ENCODE results near the gene ZNF764.
A peak's percentile ranks its signal among the peaks of the same experiment; 100 is the strongest.

Gene ZNF764

GRCh38 chr16:30561089-30561816 lies 3.1 kb upstream of the ZNF764 start:
- ATAC-seq (ENCODE audit: insufficient read depth, low read depth) = no peak
- Histone ChIP-seq H3K4me2 (ENCODE audit: insufficient read depth, low read length) (no peak overlapping the region), H3K79me2 (ENCODE audit: insufficient read depth, low read length) (peaks cover 19% of the 10 kb centered on the region), H3K9me3 (ENCODE audit: insufficient read depth, low read length, severe bottlenecking) (no peaks in the 10 kb centered on the region), H3K27me3 (ENCODE audit: insufficient read depth, low read length, poor library complexity) (no peaks in the 10 kb centered on the region), H3K9ac (ENCODE audit: low read depth, low read length) (no peak overlapping the region), H3K27ac (ENCODE audit: low read length) (no peak overlapping the region), H3K4me3 (ENCODE audit: low read depth in 1 of 2, low read length in 2 of 2) (no peak overlapping the region), H2AFZ (ENCODE audit: low read depth, low read length) (no peak overlapping the region), H3K36me3 (ENCODE audit: insufficient read depth, low read length) (peaks cover 4% of the 10 kb centered on the region), H3K4me1 (ENCODE audit: insufficient read depth, low read length) (peaks cover 22% of the 10 kb centered on the region), H4K20me1 (ENCODE audit: insufficient read depth, low read length) (no peaks in the 10 kb centered on the region)
- no peak for TF ChIP-seq CTCF (IDR thresholded peaks at IDR 0.05; ENCODE audit: borderline replicate concordance, extremely low read depth, low read length, poor library complexity, severe bottlenecking)
- TF ChIP-seq EZH2 (IDR thresholded peaks at IDR 0.05; ENCODE audit: borderline replicate concordance, low read depth, low read length, severe bottlenecking) = no peak
- DNase-seq = no peak

- Histone ChIP-seq H3K79me2 (ENCODE audit: insufficient read depth, low read length) (peaks cover 35% of the 10 kb centered on the region), H3K4me1 (ENCODE audit: insufficient read depth, low read length) (peaks cover 35% of the 10 kb centered on the region), H3K4me2 (ENCODE audit: insufficient read depth, low read length) (no peak overlapping the region), H2AFZ (ENCODE audit: low read depth, low read length) (no peak overlapping the region), H3K9me3 (ENCODE audit: insufficient read depth, low read length, severe bottlenecking) (no peaks in the 10 kb centered on the region), H3K9ac (ENCODE audit: low read depth, low read length) (no peak overlapping the region), H3K36me3 (ENCODE audit: insufficient read depth, low read length) (peaks cover 19% of the 10 kb centered on the region), H4K20me1 (ENCODE audit: insufficient read depth, low read length) (no peaks in the 10 kb centered on the region; the same call in 1 of the 2 replicates), H3K27me3 (ENCODE audit: insufficient read depth, low read length, poor library complexity) (no peaks in the 10 kb centered on the region), H3K4me3 (ENCODE audit: low read depth in 1 of 2, low read length in 2 of 2) (no peak overlapping the region), H3K27ac (ENCODE audit: low read length) (no peak overlapping the region)
- DNase-seq (no peak), ATAC-seq (ENCODE audit: insufficient read depth, low read depth) (no peak)
- no peak for TF ChIP-seq CTCF (IDR thresholded peaks at IDR 0.05; ENCODE audit: borderline replicate concordance, extremely low read depth, low read length, poor library complexity, severe bottlenecking)
- TF ChIP-seq EZH2 (IDR thresholded peaks at IDR 0.05; ENCODE audit: borderline replicate concordance, low read depth, low read length, severe bottlenecking) = no peak
Measured at GRCh38 chr16:30559690-30560089, 1.5 kb upstream of the ZNF764 start.

GRCh38 chr16:30558789-30559377 lies 709 bp upstream of the ZNF764 start:
- peaks cover 26% of the 10 kb centered on the region for H3K36me3 ChIP-seq (ENCODE audit: insufficient read depth, low read length)
- H2AFZ ChIP-seq (ENCODE audit: low read depth, low read length) = peak overlapping the region; percentile 69
- peaks cover 7% of the 10 kb centered on the region; the same call in 1 of the 2 replicates for H4K20me1 ChIP-seq (ENCODE audit: insufficient read depth, low read length)
- DNase-seq (no peak), ATAC-seq (ENCODE audit: insufficient read depth, low read depth) (no peak)
- TF ChIP-seq CTCF (IDR thresholded peaks at IDR 0.05; ENCODE audit: borderline replicate concordance, extremely low read depth, low read length, poor library complexity, severe bottlenecking) (no peak), EZH2 (IDR thresholded peaks at IDR 0.05; ENCODE audit: borderline replicate concordance, low read depth, low read length, severe bottlenecking) (no peak)
- no peaks in the 10 kb centered on the region for H3K27me3 ChIP-seq (ENCODE audit: insufficient read depth, low read length, poor library complexity)
- H3K4me3 ChIP-seq (ENCODE audit: low read depth in 1 of 2, low read length in 2 of 2) = peak overlapping the region in 1 of 2 experiments; percentile 69; a peak in 3 of 4 replicates
- H3K27ac ChIP-seq (ENCODE audit: low read length) = peak overlapping the region; percentile 87
- H3K9me3 ChIP-seq (ENCODE audit: insufficient read depth, low read length, severe bottlenecking) = no peaks in the 10 kb centered on the region
- H3K4me1 ChIP-seq (ENCODE audit: insufficient read depth, low read length) = peaks cover 35% of the 10 kb centered on the region
- peak overlapping the region; percentile 97 for H3K4me2 ChIP-seq (ENCODE audit: insufficient read depth, low read length)
- peak overlapping the region; percentile 97 for H3K9ac ChIP-seq (ENCODE audit: low read depth, low read length)
- peaks cover 41% of the 10 kb centered on the region for H3K79me2 ChIP-seq (ENCODE audit: insufficient read depth, low read length)

All from DND-41 (cell line).